H1 (cell line): ENCODE results near the gene PPA1. TPM values are rescaled to one million over a fixed set of nuclear protein-coding genes. Genes with fewer than 3 reads are reported as not detected.
"Not testable (repeated sequence)": the region's sequence is repeated elsewhere in the genome, so short reads cannot be mapped to it uniquely, and the experiment has no call there.

ENCODE experiments used
- CTCF ChIA-PET: fragments of 300-600 bp; sonication (Branson Sonifier 250); formaldehyde crosslinking; loops from one replicate; lab custom pipeline; 2021; ENCODE audit not compliant: partially characterized antibody; lab: Charles Lee
- POLR2A ChIA-PET: fragments of 300-600 bp; sonication (Branson Sonifier 250); formaldehyde crosslinking; loops from one replicate; lab custom pipeline; 2021; ENCODE audit warnings: inconsistent platforms; ENCODE audit not compliant: partially characterized antibody; lab: Charles Lee
- DNase-seq, 2 experiments: peaks; one replicate each; pipeline versions ENCODE4 v3.0.0 to v3.0.0-alpha.2; 2010 to 2022; ENCODE audit warnings: low spot score in 2 of 2, low read depth in 1 of 2, mixed read lengths in 1 of 2
- FAIRE-seq: peaks from 2 replicates; lab custom pipeline; 2011; peaks lifted over from hg19 to GRCh38; lab: Jason Lieb, UNC
- H2AFZ ChIP-seq: 2 replicates; pipeline ENCODE4 v1.8.1; 2012; ENCODE audit warnings: low read length, inconsistent platforms
- H2AK5ac ChIP-seq: 2 replicates; pipeline ENCODE4 v1.6.1; 2013; ENCODE audit warnings: low read depth, low read length
- H2BK120ac ChIP-seq: replicated peaks from 2 replicates; pipeline ENCODE3; 2013; ENCODE audit warnings: low read depth, low read length, inconsistent platforms
- H2BK12ac ChIP-seq: 2 replicates; pipeline ENCODE4 v1.6.1; 2013; ENCODE audit warnings: low read depth, low read length
- H2BK15ac ChIP-seq: 2 replicates; pipeline ENCODE4 v1.6.1; 2013; ENCODE audit warnings: low read length
- H2BK20ac ChIP-seq: 2 replicates; pipeline ENCODE4 v1.6.1; 2013; ENCODE audit warnings: low read length
- H2BK5ac ChIP-seq: 2 replicates; pipeline ENCODE4 v1.6.1; 2013; ENCODE audit warnings: low read depth, low read length
- H3K14ac ChIP-seq: 2 replicates; pipeline ENCODE4 v1.6.1; 2013; ENCODE audit warnings: inconsistent platforms; ENCODE audit not compliant: insufficient read length
- H3K18ac ChIP-seq: 2 replicates; pipeline ENCODE4 v1.6.1; 2013; ENCODE audit warnings: low read length; ENCODE audit errors: extremely low read depth
- H3K23ac ChIP-seq: 2 replicates; pipeline ENCODE4 v1.6.1; 2013; ENCODE audit warnings: inconsistent platforms; ENCODE audit not compliant: insufficient read length
- H3K23me2 ChIP-seq: 2 replicates; pipeline ENCODE4 v1.6.1; 2013; ENCODE audit warnings: low read depth, low read length
- H3K27ac ChIP-seq: 2 replicates; pipeline ENCODE4 v1.6.1; 2011; ENCODE audit warnings: low read depth, low read length, inconsistent platforms
- H3K27me3 ChIP-seq, 4 experiments: replicated peaks in 1 of 4; 1 replicate in 1 of 4; 2 replicates in 3 of 4; pipeline versions ENCODE4 v1.6.1 to v1.8.1; 2011 to 2013; ENCODE audit warnings: low read length in 3 of 4, mild to moderate bottlenecking in 3 of 4, inconsistent platforms in 2 of 4, mixed read lengths in 2 of 4, moderate library complexity in 1 of 4; ENCODE audit not compliant: control insufficient read depth in 3 of 4, insufficient read depth in 3 of 4; ENCODE audit errors: extremely low read depth in 1 of 4
- H3K36me3 ChIP-seq, 4 experiments: 2 replicates each; pipeline versions ENCODE4 v1.6.1 to v1.8.1; 2011 to 2013; ENCODE audit warnings: mild to moderate bottlenecking in 4 of 4, low read length in 3 of 4, moderate library complexity in 2 of 4, control low read depth in 1 of 4, inconsistent platforms in 1 of 4; ENCODE audit not compliant: insufficient read depth in 4 of 4, control insufficient read depth in 2 of 4
- H3K4ac ChIP-seq: replicated peaks from 2 replicates; pipeline ENCODE3; 2013; ENCODE audit warnings: low read length, low read depth, mixed read lengths, inconsistent platforms; ENCODE audit not compliant: insufficient read length
- H3K4me1 ChIP-seq, 4 experiments: replicated peaks in 1 of 4; 1 replicate in 1 of 4; 2 replicates in 3 of 4; pipeline versions ENCODE4 v1.6.1 to v1.8.1; 2011 to 2013; ENCODE audit warnings: low read length in 3 of 4, inconsistent platforms in 2 of 4, mixed read lengths in 1 of 4; ENCODE audit not compliant: insufficient read depth in 4 of 4, control insufficient read depth in 3 of 4
- H3K4me2 ChIP-seq, 2 experiments: 2 replicates each; pipeline versions ENCODE4 v1.6.1 to v1.8.1; 2011 to 2013; ENCODE audit warnings: low read depth in 2 of 2, low read length in 2 of 2, control low read depth in 1 of 2, inconsistent platforms in 1 of 2, mild to moderate bottlenecking in 1 of 2; ENCODE audit not compliant: insufficient read depth in 1 of 2
- H3K4me3 ChIP-seq, 4 experiments: fragments of 200-600, 300-600 bp in 1 of 4; sonication (generic), shearing (Covaris generic), sonication (Bioruptor Twin) in 1 of 4; 2 replicates each; pipeline versions ENCODE4 v1.5.1 to v1.8.1; 2011 to 2016; ENCODE audit warnings: low read length in 4 of 4, low read depth in 3 of 4, control low read depth in 2 of 4, inconsistent platforms in 2 of 4, mild to moderate bottlenecking in 2 of 4, mixed read lengths in 1 of 4, moderate library complexity in 1 of 4; ENCODE audit not compliant: insufficient read depth in 2 of 4; ENCODE audit errors: extremely low read depth in 1 of 4
- H3K56ac ChIP-seq: replicated peaks from 2 replicates; pipeline ENCODE3; 2013; ENCODE audit warnings: low read depth, mild to moderate bottlenecking, mixed read lengths, low read length, inconsistent platforms; ENCODE audit not compliant: insufficient read length
- H3K79me1 ChIP-seq: 2 replicates; pipeline ENCODE4 v1.6.1; 2013; ENCODE audit warnings: low read depth, low read length, control low read depth
- H3K79me2 ChIP-seq, 2 experiments: 2 replicates each; pipeline versions ENCODE4 v1.6.1 to v1.8.1; 2012 to 2013; ENCODE audit warnings: low read length in 2 of 2, mild to moderate bottlenecking in 2 of 2, inconsistent platforms in 1 of 2; ENCODE audit not compliant: insufficient read depth in 2 of 2, control insufficient read depth in 1 of 2
- H3K9ac ChIP-seq, 4 experiments: replicated peaks in 1 of 4; 1 replicate in 1 of 4; 2 replicates in 3 of 4; pipeline versions ENCODE4 v1.6.1 to v1.8.1; 2011 to 2013; ENCODE audit warnings: low read depth in 3 of 4, low read length in 3 of 4, control low read depth in 2 of 4, mild to moderate bottlenecking in 2 of 4, moderate library complexity in 2 of 4, inconsistent platforms in 1 of 4; ENCODE audit errors: extremely low read depth in 1 of 4
- H3K9me3 ChIP-seq, 2 experiments: 2 replicates each; pipeline versions ENCODE4 v1.6.1 to v1.8.1; 2012 to 2013; ENCODE audit warnings: mild to moderate bottlenecking in 2 of 2, moderate library complexity in 2 of 2, control low read depth in 1 of 2, inconsistent platforms in 1 of 2, low read depth in 1 of 2, low read length in 1 of 2, mixed read lengths in 1 of 2; ENCODE audit not compliant: insufficient read depth in 2 of 2
- H4K20me1 ChIP-seq, 2 experiments: replicated peaks in 1 of 2; 2 replicates each; pipeline versions ENCODE3 to v1.8.1; 2011 to 2013; ENCODE audit warnings: inconsistent platforms in 2 of 2, low read length in 2 of 2, mild to moderate bottlenecking in 1 of 2; ENCODE audit not compliant: insufficient read depth in 2 of 2, control insufficient read depth in 1 of 2
- H4K5ac ChIP-seq: 2 replicates; pipeline ENCODE4 v1.6.1; 2013; ENCODE audit warnings: low read length, low read depth, mixed read lengths, inconsistent platforms; ENCODE audit not compliant: insufficient read length
- H4K8ac ChIP-seq: 2 replicates; pipeline ENCODE4 v1.8.0; 2013; ENCODE audit warnings: mild to moderate bottlenecking, moderate library complexity, low read length, inconsistent platforms; ENCODE audit not compliant: insufficient read depth; ENCODE audit errors: extremely low read depth
- H4K91ac ChIP-seq: replicated peaks from 2 replicates; pipeline ENCODE3; 2013; ENCODE audit warnings: low read length, mixed read lengths, inconsistent platforms; ENCODE audit not compliant: insufficient read length
- WGBS, 2 experiments: shearing (Covaris generic) in 1 of 2; methylation state at CpG; one replicate each; pipeline versions ENCODE4 v1.1.6 to v1.1.7; 2013 to 2015; ENCODE audit warnings: low lambda C conversion rate in 2 of 2, mixed read lengths in 2 of 2, inconsistent platforms in 1 of 2, low coverage in 1 of 2, missing lambda C conversion rate in 1 of 2; ENCODE audit not compliant: insufficient replicate concordance in 2 of 2, insufficient coverage in 1 of 2, insufficient read length in 1 of 2; ENCODE audit errors: extremely low coverage in 1 of 2, missing lambda C conversion rate in 1 of 2; 5-methylcytosine and 5-hydroxymethylcytosine counted together
- polyA plus RNA-seq, 7 experiments: library from polyadenylated mRNA; depleted of rRNA in 3 of 7; stranded (reverse) in 5 of 7; unstranded in 2 of 7; fragments of >200 nt in 5 of 7; fragments of 200-250 nt in 2 of 7; gene quantifications; 1 replicate in 5 of 7; 2 replicates in 1 of 7; 4 replicates in 1 of 7; pipeline versions ENCODE4 v1.2.1 to v1.2.3, GENCODE V29; 2011 to 2013; ENCODE audit warnings: missing spikeins in 2 of 7, mixed read lengths in 2 of 7
- total RNA-seq: library from RNA; stranded (reverse); fragmentation: NEBNext Ultra II Directional; extraction: Animal tissue kit (Norgen Biotek cat#: 25700); gene quantifications from 2 replicates; pipeline ENCODE4 v1.2.1, GENCODE V29; 2021

The PPA1 gene
- total and polyA plus RNA-seq, 2 of the 8 experiments (the other 6 are each of a cell fraction or from before 2014, with no cell fraction given), result 77.0 to 191 TPM

- H4K91ac ChIP-seq, H4K8ac ChIP-seq, H3K27ac ChIP-seq, H3K4me3 ChIP-seq, H3K56ac ChIP-seq, H2AFZ ChIP-seq, H3K4me1 ChIP-seq, H3K9ac ChIP-seq, H3K18ac ChIP-seq, H2BK12ac ChIP-seq, H2BK5ac ChIP-seq, H2BK20ac ChIP-seq, H3K4ac ChIP-seq, FAIRE-seq, H3K23me2 ChIP-seq, H3K27me3 ChIP-seq, H2BK15ac ChIP-seq, H3K23ac ChIP-seq, H2AK5ac ChIP-seq, H3K4me2 ChIP-seq, DNase-seq, H3K14ac ChIP-seq, H4K5ac ChIP-seq, H2BK120ac ChIP-seq, H3K79me1 ChIP-seq, H3K9me3 ChIP-seq: not testable (repeated sequence)
- 63% methylated on average over 3 of the region's 3 CpGs; no CpG with 5 or more reads in 1 of the 2 experiments for WGBS, 2 experiments
- POLR2A ChIA-PET, result interaction anchor here (1.6 kb wide), 1 partner anchor 11 kb away, joined by 5 read pairs; the partner anchor contains the start of gene SAR1A
- CTCF ChIA-PET, result interaction anchor here (0.9 to 3.7 kb wide), 2 partner anchors 13 to 205 kb away, joined by 3 to 25 read pairs; partner anchors contain the start of gene TYSND1
- Histone ChIP-seq H4K20me1 (peaks cover 9 to 15% of the 10 kb centered on the region in 2 experiments), H3K79me2 (peaks cover 10 to 40% of the 10 kb centered on the region in 2 experiments), H3K36me3 (peaks cover 2 to 51% (median 16%) of the 10 kb centered on the region in 4 experiments; a peak in 6 of 8 replicates)
Measured at GRCh38 chr10:70159366-70159765, 73.9 kb downstream of the PPA1 start.
